Heart left ventricle (tissue), 16 donors: ENCODE measurements around the gene COX7B. TPM values are rescaled to one million over a fixed set of nuclear protein-coding genes. Genes with fewer than 3 reads are reported as not detected.

Experiments
- ATAC-seq, 4 donors: fragments of 200-7000 bp; cut with Tn5 transposase; one replicate each; pipeline ENCODE4 v1.9.1; 2020 to 2022; ENCODE audit warnings: moderate library complexity in 4 of 4, mild to moderate bottlenecking in 3 of 4, moderate number of reproducible peaks in 1 of 4
- DNase-seq, 5 donors: peaks; one replicate each; pipeline ENCODE4 v3.0.0-alpha.2; 2020
- H3K27ac ChIP-seq, 12 donors: fragments of 200-600 bp; sonication (generic) in 4 of 12; one replicate each; pipeline versions ENCODE4 v1.5.0 to v1.8.0; 2016 to 2022; ENCODE audit warnings: mild to moderate bottlenecking in 2 of 12
- H3K27me3 ChIP-seq, 9 donors: fragments of 200-600 bp; sonication (generic) in 2 of 9; one replicate each; pipeline versions ENCODE4 v1.5.1 to v1.8.0; 2016 to 2022; ENCODE audit warnings: mild to moderate bottlenecking in 3 of 9
- H3K36me3 ChIP-seq, 9 donors: fragments of 200-600 bp; sonication (generic) in 2 of 9; one replicate each; pipeline versions ENCODE4 v1.5.0 to v1.8.0; 2018 to 2022; ENCODE audit warnings: mild to moderate bottlenecking in 2 of 9
- H3K4me1 ChIP-seq, 12 donors: fragments of 200-600 bp; sonication (generic) in 4 of 12; one replicate each; pipeline versions ENCODE4 v1.5.0 to v1.8.0; 2016 to 2022; ENCODE audit warnings: mild to moderate bottlenecking in 3 of 12
- H3K4me3 ChIP-seq, 12 donors: fragments of 200-600 bp; sonication (generic) in 4 of 12; one replicate each; pipeline versions ENCODE4 v1.5.0 to v1.8.0; 2017 to 2022; ENCODE audit warnings: mild to moderate bottlenecking in 9 of 12, moderate library complexity in 4 of 12
- H3K9me3 ChIP-seq, 12 donors: fragments of 200-600 bp; sonication (generic) in 4 of 12; one replicate each; pipeline versions ENCODE4 v1.5.0 to v1.8.0; 2016 to 2022; ENCODE audit warnings: mild to moderate bottlenecking in 1 of 12
- POLR2A ChIP-seq, 2 donors: fragments of 450-650 bp; IDR thresholded peaks; one replicate each; pipeline ENCODE4 v1.6.1; 2017; ENCODE audit warnings: antibody characterized with exemption in 2 of 2, mild to moderate bottlenecking in 2 of 2, moderate library complexity in 2 of 2
- WGBS, 4 donors: extraction: QIAGEN DNeasy Blood & Tissue Kit in 2 of 4; methylation state at CpG; one replicate each; pipeline versions ENCODE4 v1.1.5 to v1.1.7; 2013 to 2018; 5-methylcytosine and 5-hydroxymethylcytosine counted together
- intact Hi-C, 10 donors: fragments of 100-400 bp; cut with DNase I; formaldehyde crosslinking; loops; one replicate each; pipeline versions ENCODE4 v1.11.1 to v1.14.2; 2022
- polyA plus RNA-seq, 2 donors: library from polyadenylated mRNA; stranded (reverse); fragments of 200-250 nt; gene quantifications; one replicate each; pipeline ENCODE4 v1.2.3, GENCODE V29; 2013
- total RNA-seq, 9 donors: library from RNA; depleted of rRNA in 2 of 9; stranded (reverse); fragments of >200 nt in 2 of 9; fragmentation: NEBNext Ultra II Directional in 3 of 9; extraction: Animal tissue kit (Norgen Biotek cat#: 25700) in 3 of 9; gene quantifications; one replicate each; pipeline versions ENCODE4 v1.1.0 to v1.2.4, GENCODE V29; 2016 to 2023
- TF ChIP-seq, protein P1 (sequence below), 12 donors: fragments of 200-600 bp; sonication (generic) in 4 of 12; IDR thresholded peaks; one replicate each; pipeline versions ENCODE4 v1.5.0 to v1.8.0; 2018 to 2022; ENCODE audit warnings: antibody characterized with exemption in 12 of 12, mild to moderate bottlenecking in 5 of 12
- donor health status: ischemic (EF 13 %, LVEDD 7.1; RV severe dilation, severe dysfunction).
- donor health status: healthy with polysubstance abuse.
- donor health status: DM: no; HTN: yes; CAD: no.
- donor health status: DM: no; HTN: no; CAD: no.
- donor health status: ischemic (EF 25% LVEDD 6.9; RV normal size, moderate dysfunction).
- donor health status: ischemic (EF 25% LVEDD 5.7; RV mildly dilated, moderate dysfunction).
- donor health status: healthy.
- donor health status: DM: yes; HTN: yes; CAD: no.
- donor health status: ischemic (EF 35%, LVEDD 5.7; RV mildly dilated, moderate dysfunction).
- donor health status: nonischemic (EF 11% LVEDD 7.7; RV severe dilation, severe dysfunction).
- donor health status: DM: yes; HTN: yes; CAD: no.
- donor health status: PGD.
- donor health status: ischemic (EF 29% LVEDD 5.4; RV normal size, mild dysfunction).
- donor health status: nonischemic (EF 23%, LVEDD 6.1; RV moderate dilation, normal function).

The COX7B gene
- total and polyA plus RNA-seq, 11 donors: 815 to 8,827 (median 1,386) TPM

- TF ChIP-seq, protein P1, sequence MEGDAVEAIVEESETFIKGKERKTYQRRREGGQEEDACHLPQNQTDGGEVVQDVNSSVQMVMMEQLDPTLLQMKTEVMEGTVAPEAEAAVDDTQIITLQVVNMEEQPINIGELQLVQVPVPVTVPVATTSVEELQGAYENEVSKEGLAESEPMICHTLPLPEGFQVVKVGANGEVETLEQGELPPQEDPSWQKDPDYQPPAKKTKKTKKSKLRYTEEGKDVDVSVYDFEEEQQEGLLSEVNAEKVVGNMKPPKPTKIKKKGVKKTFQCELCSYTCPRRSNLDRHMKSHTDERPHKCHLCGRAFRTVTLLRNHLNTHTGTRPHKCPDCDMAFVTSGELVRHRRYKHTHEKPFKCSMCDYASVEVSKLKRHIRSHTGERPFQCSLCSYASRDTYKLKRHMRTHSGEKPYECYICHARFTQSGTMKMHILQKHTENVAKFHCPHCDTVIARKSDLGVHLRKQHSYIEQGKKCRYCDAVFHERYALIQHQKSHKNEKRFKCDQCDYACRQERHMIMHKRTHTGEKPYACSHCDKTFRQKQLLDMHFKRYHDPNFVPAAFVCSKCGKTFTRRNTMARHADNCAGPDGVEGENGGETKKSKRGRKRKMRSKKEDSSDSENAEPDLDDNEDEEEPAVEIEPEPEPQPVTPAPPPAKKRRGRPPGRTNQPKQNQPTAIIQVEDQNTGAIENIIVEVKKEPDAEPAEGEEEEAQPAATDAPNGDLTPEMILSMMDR (IDR thresholded peaks at IDR 0.05): no peak
- TF ChIP-seq POLR2A (IDR thresholded peaks at IDR 0.05): no peak
These were observed 50.6 kb downstream of the COX7B start for GRCh38 chrX:77949840-77950239.

DNA sequence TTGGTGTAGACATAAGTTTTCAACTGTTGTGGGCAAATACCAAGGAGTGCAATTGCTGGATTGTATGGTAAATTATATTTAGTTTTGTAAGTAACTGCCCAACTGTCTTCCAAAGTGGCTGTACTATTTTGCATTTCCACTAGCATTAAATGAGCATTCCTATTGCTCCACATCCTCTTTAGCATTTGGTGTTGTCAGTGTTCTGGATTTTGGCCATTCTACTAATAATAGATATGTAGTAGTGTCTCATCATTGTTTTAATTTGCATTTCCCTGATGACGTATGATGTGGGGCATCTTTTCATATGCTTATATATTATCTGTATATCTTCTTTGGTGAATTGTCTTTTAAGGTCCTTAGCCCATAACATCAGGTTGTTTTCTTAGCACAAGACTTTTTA, 52.9 kb downstream of the COX7B start:
- no peak overlapping the region for H3K4me3 ChIP-seq
- no peaks in the 10 kb centered on the region for H3K27me3 ChIP-seq
- no peaks in the 10 kb centered on the region for H3K36me3 ChIP-seq
- ATAC-seq (no peak), DNase-seq (no peak)
- TF ChIP-seq, protein P1 (IDR thresholded peaks at IDR 0.05): no peak
- no peak for TF ChIP-seq POLR2A (IDR thresholded peaks at IDR 0.05)
- peaks cover 0 to 6% (median 0%) of the 10 kb centered on the region in 12 donors for H3K9me3 ChIP-seq
- no peak overlapping the region for H3K27ac ChIP-seq
- WGBS, 4 donors: 53 to 72% (median 64%) methylated on average over 1 of the region's 1 CpG
- intact Hi-C loops: no loop called here
- H3K4me1 ChIP-seq: peaks cover 0 to 10% (median 2%) of the 10 kb centered on the region in 12 donors

More at GRCh38 chrX:77949840-77950239, 50.6 kb downstream of the COX7B start:
- Histone ChIP-seq H3K9me3 (no peaks in the 10 kb centered on the region), H3K4me3 (no peak overlapping the region), H3K4me1 (peaks cover 0 to 13% (median 2%) of the 10 kb centered on the region in 12 donors), H3K27ac (no peak overlapping the region), H3K36me3 (no peaks in the 10 kb centered on the region), H3K27me3 (no peaks in the 10 kb centered on the region)
- ATAC-seq: no peak
- DNase-seq: no peak
- 78 to 92% (median 83%) methylated on average over 2 of the region's 2 CpGs for WGBS, 4 donors
- intact Hi-C loops: no loop called here

GRCh38 chrX:77953302-77953701, 54.0 kb downstream of the COX7B start:
- Histone ChIP-seq H3K4me1 (peaks cover 0 to 10% (median 2%) of the 10 kb centered on the region in 12 donors), H3K4me3 (no peak overlapping the region), H3K27ac (no peak overlapping the region), H3K27me3 (no peaks in the 10 kb centered on the region), H3K9me3 (peaks cover 0 to 9% (median 0%) of the 10 kb centered on the region in 12 donors), H3K36me3 (no peaks in the 10 kb centered on the region)
- intact Hi-C loops: no loop called here
- no peak for ATAC-seq
- 49 to 76% (median 59%) methylated on average over 1 of the region's 1 CpG for WGBS, 4 donors
- no peak for DNase-seq
- TF ChIP-seq, protein P1 (IDR thresholded peaks at IDR 0.05): no peak
- TF ChIP-seq POLR2A (IDR thresholded peaks at IDR 0.05): no peak

DNA sequence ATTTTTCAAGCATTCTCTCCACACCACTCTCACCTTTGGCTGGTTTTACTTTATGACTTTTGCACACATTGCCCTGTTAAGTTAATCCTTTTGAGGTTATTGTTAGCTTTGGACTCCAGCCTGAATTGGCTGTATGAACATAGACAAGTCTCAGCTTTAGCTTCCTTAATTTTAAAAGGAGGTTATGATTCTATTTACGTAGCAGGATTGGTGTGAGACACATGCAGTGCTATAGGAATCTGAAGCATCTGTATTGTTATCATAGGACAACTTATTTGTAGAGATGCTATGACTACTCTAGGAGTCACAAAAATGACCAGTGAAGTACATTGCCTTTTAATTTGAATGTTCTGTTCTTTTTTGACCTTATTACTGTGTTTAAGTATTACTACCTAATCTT, 54.4 kb downstream of the COX7B start:
- intact Hi-C loops: no loop called here
- TF ChIP-seq, protein P1 (IDR thresholded peaks at IDR 0.05): no peak
- TF ChIP-seq POLR2A (IDR thresholded peaks at IDR 0.05): no peak
- ATAC-seq (no peak), DNase-seq (no peak)
- no peak overlapping the region for H3K27ac ChIP-seq
- peaks cover 0 to 10% (median 2%) of the 10 kb centered on the region in 12 donors for H3K4me1 ChIP-seq
- no peak overlapping the region for H3K4me3 ChIP-seq
- no peaks in the 10 kb centered on the region for H3K27me3 ChIP-seq
- H3K9me3 ChIP-seq: peaks cover 0 to 13% (median 0%) of the 10 kb centered on the region in 12 donors
- 26 to 44% (median 35%) methylated on average over 1 of the region's 1 CpG for WGBS, 4 donors
- H3K36me3 ChIP-seq: no peaks in the 10 kb centered on the region

Other genes with a start within 250 kb of the COX7B start
- gene ATRX, start 113.3 kb upstream of the COX7B start, total RNA-seq: 100 to 1,000 TPM in 1 of 9 donors, 10 to 100 TPM in 8; 52.4 to 102 (median 85.0) TPM
- 10 to 100 TPM; 24.6 to 27.8 TPM for gene ATRX, start 113.3 kb upstream of the COX7B start, polyA plus RNA-seq
- 10 to 100 TPM; 41.6 to 75.7 (median 56.3) TPM for gene MAGT1, start 4.0 kb upstream of the COX7B start, total RNA-seq
- 10 to 100 TPM; 17.4 to 77.2 TPM for gene MAGT1, start 4.0 kb upstream of the COX7B start, polyA plus RNA-seq
- 1 to 10 TPM; 4.4 to 9.3 (median 5.8) TPM for gene ATP7A, start 11.2 kb downstream of the COX7B start, total RNA-seq
- 1 to 10 TPM; 1.4 to 2.9 TPM for gene ATP7A, start 11.2 kb downstream of the COX7B start, polyA plus RNA-seq
- not detected for gene PGAM4, start 70.2 kb downstream of the COX7B start, total RNA-seq
- under 1 TPM in 1 of 2 donors, not detected in 1; 0.19 TPM for gene PGAM4, start 70.2 kb downstream of the COX7B start, polyA plus RNA-seq
- 100 to 1,000 TPM; 291 to 616 (median 458) TPM for gene PGK1, start 204.8 kb downstream of the COX7B start, total RNA-seq
- 100 to 1,000 TPM in 1 of 2 donors, 10 to 100 TPM in 1; 76.5 to 400 TPM for gene PGK1, start 204.8 kb downstream of the COX7B start, polyA plus RNA-seq
- 10 to 100 TPM; 17.7 to 31.9 (median 24.5) TPM for gene TAF9B, start 240.2 kb downstream of the COX7B start, total RNA-seq
- 10 to 100 TPM; 10.2 to 15.7 TPM for gene TAF9B, start 240.2 kb downstream of the COX7B start, polyA plus RNA-seq